Sigmoid colon (tissue), 7 donors: ENCODE measurements around the gene ARL10. TPM values are rescaled to one million over a fixed set of nuclear protein-coding genes. Genes with fewer than 3 reads are reported as not detected.
A peak's percentile ranks its signal among the peaks of the same experiment; 100 is the strongest.

Source experiments
- DNase-seq: peaks from one replicate; pipeline ENCODE4 v3.0.0-alpha.2; 2019
- H3K27ac ChIP-seq, 4 donors: fragments of 200-600 bp; sonication (generic); one replicate each; pipeline ENCODE4 v1.5.1; 2016 to 2019; ENCODE audit warnings: mild to moderate bottlenecking in 1 of 4
- H3K27me3 ChIP-seq, 3 donors: fragments of 200-600 bp; sonication (generic); one replicate each; pipeline ENCODE4 v1.5.1; 2019; ENCODE audit warnings: mild to moderate bottlenecking in 1 of 3
- H3K36me3 ChIP-seq, 4 donors: fragments of 200-600 bp; sonication (generic); one replicate each; pipeline ENCODE4 v1.5.1; 2016 to 2019
- H3K4me1 ChIP-seq, 4 donors: fragments of 200-600 bp; sonication (generic); one replicate each; pipeline ENCODE4 v1.5.1; 2017 to 2019
- H3K4me3 ChIP-seq, 4 donors: fragments of 200-600 bp; sonication (generic); one replicate each; pipeline ENCODE4 v1.5.1; 2017 to 2019; ENCODE audit warnings: mild to moderate bottlenecking in 2 of 4, moderate library complexity in 1 of 4
- H3K9me3 ChIP-seq, 4 donors: fragments of 200-600 bp in 3 of 4; sonication (generic) in 3 of 4; one replicate each; pipeline versions ENCODE4 v1.5.1 to v1.6.1; 2013 to 2019
- CTCF ChIP-seq, 4 experiments: fragments of 450-650 bp in 3 of 4; fragments of 200-600 bp in 1 of 4; IDR thresholded peaks; one replicate each; pipeline ENCODE4 v1.5.1; 2016 to 2019; ENCODE audit warnings: antibody characterized with exemption in 4 of 4, mild to moderate bottlenecking in 3 of 4, moderate library complexity in 2 of 4
- EP300 ChIP-seq, 4 donors: sonication (generic); formaldehyde crosslinking; IDR thresholded peaks; one replicate each; pipeline ENCODE4 v1.6.1; 2017; ENCODE audit warnings: antibody characterized with exemption in 4 of 4
- POLR2A ChIP-seq, 2 donors: fragments of 450-650 bp; IDR thresholded peaks; one replicate each; pipeline ENCODE4 v1.6.1; 2016; ENCODE audit warnings: antibody characterized with exemption in 2 of 2, mild to moderate bottlenecking in 2 of 2, moderate library complexity in 2 of 2
- POLR2AphosphoS5 ChIP-seq, 4 donors: sonication (generic); formaldehyde crosslinking; IDR thresholded peaks; one replicate each; pipeline ENCODE4 v1.6.1; 2017; ENCODE audit warnings: antibody characterized with exemption in 4 of 4
- WGBS, 2 donors: extraction: QIAGEN DNeasy Blood & Tissue Kit; methylation state at CpG; one replicate each; pipeline ENCODE4 v1.1.7; 2013; 5-methylcytosine and 5-hydroxymethylcytosine counted together
- intact Hi-C: fragments of 100-400 bp; cut with DNase I; formaldehyde crosslinking; loops from one replicate; pipeline ENCODE4 v1.15.1; 2023
- polyA plus RNA-seq, 3 donors: library from polyadenylated mRNA; stranded (reverse); fragments of 200-250 nt; gene quantifications; one replicate each; pipeline ENCODE4 v1.2.3, GENCODE V29; 2013
- total RNA-seq, 4 donors: library from RNA; depleted of rRNA; stranded (reverse); fragments of >200 nt; gene quantifications; one replicate each; pipeline ENCODE4 v1.1.0, GENCODE V29; 2016
- donor health status: healthy with polysubstance abuse.
- donor health status: Bipolar disorder and iron deficiency.
- donor health status: healthy.

The ARL10 gene
- total and polyA plus RNA-seq, 7 donors, result 0.23 to 16.9 (median 5.6) TPM

DNA sequence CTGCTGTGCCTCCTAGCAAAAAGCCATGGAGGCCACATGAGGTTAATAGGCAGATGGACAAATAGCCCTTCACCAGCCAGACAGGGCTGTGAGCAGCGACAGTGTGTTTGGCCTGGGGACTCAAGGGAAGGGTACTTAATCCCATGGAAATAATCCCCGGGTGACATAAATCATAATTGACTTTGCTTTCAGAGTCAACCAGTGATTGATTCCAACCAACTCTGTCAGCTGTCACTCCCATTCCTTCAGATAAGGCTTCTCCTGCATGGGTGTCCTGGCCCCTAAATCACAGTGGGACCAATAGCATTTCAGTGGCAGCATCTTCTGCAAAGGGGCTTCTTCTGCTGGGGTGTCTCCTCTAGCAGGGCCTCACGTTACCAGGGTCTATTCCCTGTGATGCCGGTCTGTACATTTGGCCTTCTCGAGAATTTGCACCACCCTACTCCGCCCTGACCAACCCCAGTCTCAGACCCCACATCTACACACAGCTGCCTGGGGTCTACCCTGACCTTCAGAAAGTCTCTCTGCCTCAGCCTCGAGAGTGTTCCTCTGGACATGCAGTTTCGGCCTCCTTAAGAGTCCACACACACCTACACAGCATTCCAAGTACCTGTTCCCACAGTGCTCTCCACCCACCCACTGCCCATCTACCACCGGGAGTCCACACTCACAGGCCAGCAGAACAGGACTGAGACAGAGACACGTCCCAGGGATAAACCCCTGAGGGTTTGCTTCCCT, 47.4 kb downstream of the ARL10 start:
- DNase-seq, result no peak
- H3K9me3 ChIP-seq, result no peaks in the 10 kb centered on the region
- peak overlapping the region in 3 of 4 donors; percentile 42 to 95 (median 47) for H3K27ac ChIP-seq
- no peaks in the 10 kb centered on the region for H3K27me3 ChIP-seq
- peaks cover 0 to 53% (median 38%) of the 10 kb centered on the region in 4 donors for H3K4me1 ChIP-seq
- H3K36me3 ChIP-seq, result peaks cover 0 to 31% (median 9%) of the 10 kb centered on the region in 4 donors
- intact Hi-C loops, result loop anchor here (10.0 kb wide), 1 partner anchor 162 kb away; no protein-coding TSS in a partner anchor
- TF ChIP-seq POLR2AphosphoS5 (IDR thresholded peaks at IDR 0.05) (no peak), EP300 (IDR thresholded peaks at IDR 0.05) (no peak), CTCF (IDR thresholded peaks at IDR 0.05) (no peak), POLR2A (IDR thresholded peaks at IDR 0.05) (no peak)
- no peak overlapping the region for H3K4me3 ChIP-seq
- WGBS, 2 donors, result 86 to 89% methylated on average over 10 of the region's 10 CpGs

DNA sequence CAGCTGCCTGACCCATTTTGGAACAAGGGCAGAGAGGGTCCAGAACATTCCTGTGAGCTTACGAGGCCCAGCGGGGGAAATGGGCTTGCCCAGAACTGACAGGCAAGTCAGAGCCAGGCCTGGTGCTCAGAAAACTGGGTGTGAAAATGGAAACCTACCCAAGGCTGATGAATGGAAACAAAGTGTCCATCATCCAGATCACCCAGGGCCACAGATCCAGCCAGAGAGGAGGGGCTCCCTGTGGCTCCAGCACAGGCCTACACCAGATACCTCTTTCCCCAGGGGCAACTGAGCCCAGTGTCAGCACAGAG, 47.9 kb downstream of the ARL10 start:
- no peak overlapping the region for H3K4me3 ChIP-seq
- 82 to 91% methylated on average over 2 of the region's 2 CpGs for WGBS, 2 donors
- no peaks in the 10 kb centered on the region for H3K27me3 ChIP-seq
- intact Hi-C loops, result loop anchor here (10.0 kb wide), 1 partner anchor 162 kb away; no protein-coding TSS in a partner anchor
- TF ChIP-seq POLR2AphosphoS5 (IDR thresholded peaks at IDR 0.05) (peak in 1 of 4 donors; percentile 25), POLR2A (IDR thresholded peaks at IDR 0.05) (no peak), EP300 (IDR thresholded peaks at IDR 0.05) (no peak)
- H3K4me1 ChIP-seq, result peaks cover 0 to 53% (median 38%) of the 10 kb centered on the region in 4 donors
- no peak for DNase-seq
- H3K27ac ChIP-seq, result peak overlapping the region; percentile 38 to 95 (median 44)
- no peaks in the 10 kb centered on the region for H3K9me3 ChIP-seq
- peaks cover 0 to 26% (median 9%) of the 10 kb centered on the region in 4 donors for H3K36me3 ChIP-seq

DNA sequence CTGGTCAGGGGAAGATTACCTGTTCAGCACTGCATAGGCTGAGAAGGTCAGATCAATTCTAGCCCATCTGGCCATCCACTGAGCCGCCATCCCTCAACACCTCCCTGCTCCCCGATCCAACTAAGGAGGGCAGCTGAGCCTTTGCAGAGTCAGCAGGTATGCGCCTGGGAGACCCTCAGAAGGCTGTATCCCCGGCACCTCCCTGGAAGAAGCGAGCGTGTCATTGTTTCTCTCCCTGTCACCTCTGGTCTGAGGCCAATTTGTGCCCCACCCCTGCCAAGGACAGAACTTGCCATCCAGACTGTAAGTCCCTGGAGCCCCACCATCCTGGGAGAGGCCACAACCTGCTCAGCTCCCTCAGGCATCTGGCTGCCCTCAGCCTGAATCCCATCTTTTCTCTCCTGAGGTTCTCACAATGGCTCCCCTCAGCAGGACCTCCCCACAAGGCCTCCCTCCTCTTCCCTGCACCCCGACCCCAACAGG, 48.5 kb downstream of the ARL10 start:
- Histone ChIP-seq H3K27me3 (no peaks in the 10 kb centered on the region), H3K9me3 (no peaks in the 10 kb centered on the region), H3K27ac (peak overlapping the region; percentile 38 to 95 (median 44)), H3K36me3 (peaks cover 0 to 20% (median 8%) of the 10 kb centered on the region in 4 donors), H3K4me1 (peaks cover 0 to 53% (median 38%) of the 10 kb centered on the region in 4 donors), H3K4me3 (no peak overlapping the region)
- no peak for TF ChIP-seq CTCF (IDR thresholded peaks at IDR 0.05)
- no peak for DNase-seq
- intact Hi-C loops, result loop anchor here (10.0 kb wide), 1 partner anchor 161 kb away; no protein-coding TSS in a partner anchor
- 84 to 85% methylated on average over 7 of the region's 7 CpGs for WGBS, 2 donors

- no peak for DNase-seq
- no peaks in the 10 kb centered on the region for H3K9me3 ChIP-seq
- intact Hi-C loops, result loop anchor here (5.0 to 10.0 kb wide), 2 partner anchors 160 to 233 kb away; partner anchors contain the start of gene TSPAN17
- no peaks in the 10 kb centered on the region for H3K27me3 ChIP-seq
- WGBS, 2 donors, result 38 to 68% methylated on average over 3 of the region's 3 CpGs
- H3K4me1 ChIP-seq, result peaks cover 0 to 53% (median 38%) of the 10 kb centered on the region in 4 donors
- TF ChIP-seq EP300 (IDR thresholded peaks at IDR 0.05) (no peak), CTCF (IDR thresholded peaks at IDR 0.05) (no peak), POLR2A (IDR thresholded peaks at IDR 0.05) (no peak), POLR2AphosphoS5 (IDR thresholded peaks at IDR 0.05) (no peak)
- peak overlapping the region in 3 of 4 donors; percentile 87 to 100 (median 92) for H3K4me3 ChIP-seq
- peaks cover 0 to 13% (median 5%) of the 10 kb centered on the region in 4 donors for H3K36me3 ChIP-seq
- H3K27ac ChIP-seq, result peak overlapping the region; percentile 92 to 95 (median 94)
Measured at GRCh38 chr5:176414704-176415103, 49.4 kb downstream of the ARL10 start.

- 43 to 72% methylated on average over 13 of the region's 13 CpGs for WGBS, 2 donors
- peak overlapping the region; percentile 92 to 95 (median 94) for H3K27ac ChIP-seq
- no peaks in the 10 kb centered on the region for H3K9me3 ChIP-seq
- peaks cover 0 to 7% (median 0%) of the 10 kb centered on the region in 4 donors for H3K36me3 ChIP-seq
- H3K4me3 ChIP-seq, result peak overlapping the region; percentile 85 to 100 (median 90)
- intact Hi-C loops, result loop anchor here (5.0 to 10.0 kb wide), 2 partner anchors 159 to 232 kb away; partner anchors contain the start of gene TSPAN17
- no peak for DNase-seq
- H3K27me3 ChIP-seq, result no peaks in the 10 kb centered on the region
- TF ChIP-seq CTCF (IDR thresholded peaks at IDR 0.05), result no peak
- no peak for TF ChIP-seq EP300 (IDR thresholded peaks at IDR 0.05)
- no peak for TF ChIP-seq POLR2A (IDR thresholded peaks at IDR 0.05)
- no peak for TF ChIP-seq POLR2AphosphoS5 (IDR thresholded peaks at IDR 0.05)
- peaks cover 0 to 53% (median 38%) of the 10 kb centered on the region in 4 donors for H3K4me1 ChIP-seq
Measured at GRCh38 chr5:176415240-176415951, 50.1 kb downstream of the ARL10 start.
